Measurements from ENCODE around the gene ZFPM1.

GRCh38 chr16:88499292-88499691 lies 46.2 kb downstream of the ZFPM1 start:
- TF ChIP-seq CTCF (IDR thresholded peaks at IDR 0.05): no peak
- TF ChIP-seq POLR2A (IDR thresholded peaks at IDR 0.05): no peak

Data from prostate gland (tissue), 2 donors.